ENCODE results near the gene PRSS2. TPM values are rescaled to one million over a fixed set of nuclear protein-coding genes. Genes with fewer than 3 reads are reported as not detected.
"Not testable (repeated sequence)": the region's sequence is repeated elsewhere in the genome, so short reads cannot be mapped to it uniquely, and the experiment has no call there.

PRSS2 gene
- total and polyA plus RNA-seq, 9 of the 15 experiments (the other 6 are each of a cell fraction or from before 2014, with no cell fraction given), result 1.3 to 23.9 (median 3.8) TPM

GRCh38 chr7:142775351-142776115 lies 4.8 kb downstream of the PRSS2 start:
- H3K4me2 ChIP-seq (ENCODE audit: insufficient read depth, low read length); DNase-seq (ENCODE audit: extremely low read depth in 1 of 4, low spot score in 3 of 4); H3K4me3 ChIP-seq; ATAC-seq; H3K9me3 ChIP-seq (replicated peaks; ENCODE audit: control insufficient read depth, insufficient read depth, low read depth, low read length); H2AFZ ChIP-seq (ENCODE audit: low read depth, low read length); H3K4me1 ChIP-seq (replicated peaks in 1 of 2; ENCODE audit: control insufficient read depth in 2 of 2, insufficient read depth in 2 of 2, low read length in 2 of 2); BruUV-seq (replicated peaks); intact Hi-C loops (cut with micrococcal nuclease); H3K9ac ChIP-seq (ENCODE audit: insufficient read depth in 1 of 2, low read depth in 2 of 2, low read length in 2 of 2); H3K27ac ChIP-seq (ENCODE audit: extremely low read depth, low read depth, low read length); H3K79me2 ChIP-seq (ENCODE audit: control insufficient read depth, insufficient read depth, low read length); H3K36me3 ChIP-seq (ENCODE audit: control insufficient read depth, insufficient read depth, low read length); CTCF ChIA-PET (ENCODE audit: low intra/inter-chr PET ratio); H4K20me1 ChIP-seq (replicated peaks; ENCODE audit: control insufficient read depth, insufficient read depth, low read length); FAIRE-seq; H3K9me1 ChIP-seq (ENCODE audit: control insufficient read depth, insufficient read depth, low read length); TF ChIP-seq ETV6 (IDR thresholded peaks at IDR 0.05; ENCODE audit: borderline replicate concordance in 1 of 2, low read depth in 2 of 2, low read length in 1 of 2): not testable (repeated sequence)
- H3K27me3 ChIP-seq (ENCODE audit: control insufficient read depth in 2 of 2, insufficient read depth in 2 of 2, low read length in 2 of 2), result peaks cover 0 to 46% of the 10 kb centered on the region in 2 experiments; a peak in 3 of 5 replicates
- WGBS (ENCODE audit: insufficient coverage, low coverage, missing lambda C conversion rate), result 5% methylated on average over 6 of the region's 6 CpGs
- 0 out of 2 replicates have a peak, but pooled peaks have one; percentile 58 for TF ChIP-seq ZNF589 (CRISPR knock-in tag; IDR thresholded peaks at IDR 0.05; ENCODE audit: low read depth)
- 0 out of 2 replicates have a peak, but pooled peaks have one; percentile 51 for TF ChIP-seq ETV6 (CRISPR knock-in tag; IDR thresholded peaks at IDR 0.05; ENCODE audit: borderline replicate concordance)
- POLR2A ChIA-PET, result interaction anchor here (0.7 to 1.1 kb wide), 2 partner anchors 11 to 17 kb away, joined by 3 read pairs; no protein-coding TSS in a partner anchor
- in situ Hi-C loops (cut with MboI), result loop anchor here (25.0 kb wide), 1 partner anchor 138 kb away; no protein-coding TSS in a partner anchor

All from K562 (cell line).